ENCODE results near the gene APOBEC4. TPM values are rescaled to one million over a fixed set of nuclear protein-coding genes. Genes with fewer than 3 reads are reported as not detected.
"Not testable (repeated sequence)": the region's sequence is repeated elsewhere in the genome, so short reads cannot be mapped to it uniquely, and the experiment has no call there.

APOBEC4 gene
- total RNA-seq, 1 experiment from 2014 or later, result not detected

GRCh38 chr1:183628537-183628936 is 24.6 kb downstream of the APOBEC4 start:
- BruUV-seq (replicated peaks), result no TSS peak
- Histone ChIP-seq H2AFZ (ENCODE audit: low read depth, low read length, poor library complexity, severe bottlenecking) (no peak overlapping the region), H3K9ac (ENCODE audit: low read length) (no peak overlapping the region), H3K4me2 (ENCODE audit: low read length) (no peak overlapping the region), H3K4me1 (ENCODE audit: control insufficient read depth in 1 of 2, insufficient read depth in 2 of 2, low read length in 2 of 2) (peaks cover 0 to 4% of the 10 kb centered on the region in 2 experiments; a peak in 3 of 4 replicates), H3K4me3 (replicated peaks in 1 of 2; ENCODE audit: low read depth in 1 of 2, low read length in 2 of 2) (no peak overlapping the region), H3K27ac (ENCODE audit: low read depth, low read length) (no peak overlapping the region), H4K20me1 (ENCODE audit: insufficient read depth) (peaks cover 4% of the 10 kb centered on the region; the same call in 1 of the 2 replicates), H3K36me3 (ENCODE audit: control insufficient read depth in 1 of 2, insufficient read depth in 2 of 2, low read length in 2 of 2) (peaks cover 24 to 35% of the 10 kb centered on the region in 2 experiments), H3K9me2 (ENCODE audit: insufficient read depth) (no peaks in the 10 kb centered on the region), H3K79me2 (ENCODE audit: insufficient read depth, low read length) (peaks cover 20% of the 10 kb centered on the region), H3K9me3 (ENCODE audit: control insufficient read depth in 1 of 2, insufficient read depth in 1 of 2, low read depth in 1 of 2, low read length in 2 of 2) (no peaks in the 10 kb centered on the region), H3K27me3 (ENCODE audit: insufficient read depth, low read length) (no peaks in the 10 kb centered on the region)
- TF ChIP-seq JUND (IDR thresholded peaks at IDR 0.05), result no peak
- no peak for TF ChIP-seq ATF3 (IDR thresholded peaks at IDR 0.05)
- no peak for TF ChIP-seq MAX (IDR thresholded peaks at IDR 0.05)
- TF ChIP-seq CBX3 (IDR thresholded peaks at IDR 0.05; ENCODE audit: low read depth), result no peak
- TF ChIP-seq EZH2 (IDR thresholded peaks at IDR 0.05), result no peak
- TF ChIP-seq EZH2phosphoT487 (IDR thresholded peaks at IDR 0.05; ENCODE audit: borderline replicate concordance), result no peak
- TF ChIP-seq EGR1 (IDR thresholded peaks at IDR 0.05; ENCODE audit: low read depth), result no peak
- DNase-seq (ENCODE audit: low read depth, low spot score) (no peak), ATAC-seq (no peak)
- ChIA-PET POLR2A (no interaction called here), CTCF (no interaction called here), RAD21 (ENCODE audit: low non-redundant PET in 1 of 2, low total read pairs in 2 of 2, uncharacterized antibody in 2 of 2, unreplicated experiment in 2 of 2) (no interaction called here)
- intact Hi-C loops (cut with micrococcal nuclease), result no loop called here

GRCh38 chr1:183626236-183626635 is 26.9 kb downstream of the APOBEC4 start:
- BruUV-seq (replicated peaks); H3K27ac ChIP-seq (ENCODE audit: low read depth, low read length); DNase-seq (ENCODE audit: low read depth, low spot score); H3K9ac ChIP-seq (ENCODE audit: low read length); H4K20me1 ChIP-seq (ENCODE audit: insufficient read depth); H3K9me2 ChIP-seq (ENCODE audit: insufficient read depth); H3K27me3 ChIP-seq (ENCODE audit: insufficient read depth, low read length); H3K4me2 ChIP-seq (ENCODE audit: low read length); H3K4me1 ChIP-seq (ENCODE audit: control insufficient read depth in 1 of 2, insufficient read depth in 2 of 2, low read length in 2 of 2); H3K79me2 ChIP-seq (ENCODE audit: insufficient read depth, low read length); H3K9me3 ChIP-seq (ENCODE audit: control insufficient read depth in 1 of 2, insufficient read depth in 1 of 2, low read depth in 1 of 2, low read length in 2 of 2); H3K4me3 ChIP-seq (replicated peaks in 1 of 2; ENCODE audit: low read depth in 1 of 2, low read length in 2 of 2); RAD21 ChIA-PET (ENCODE audit: low non-redundant PET in 1 of 2, low total read pairs in 2 of 2, uncharacterized antibody in 2 of 2, unreplicated experiment in 2 of 2); H2AFZ ChIP-seq (ENCODE audit: low read depth, low read length, poor library complexity, severe bottlenecking); ATAC-seq; POLR2A ChIA-PET; intact Hi-C loops (cut with micrococcal nuclease): not testable (repeated sequence)
- H3K36me3 ChIP-seq (ENCODE audit: control insufficient read depth in 1 of 2, insufficient read depth in 2 of 2, low read length in 2 of 2), result peaks cover 18 to 31% of the 10 kb centered on the region in 2 experiments; a peak in 3 of 4 replicates
- CTCF ChIA-PET, result interaction anchor here (1.3 kb wide), 1 partner anchor 8 kb away, joined by 5 read pairs; no protein-coding TSS in a partner anchor
